IMR-90 (cell line): ENCODE data around the gene DDA1. TPM values are rescaled to one million over a fixed set of nuclear protein-coding genes. Genes with fewer than 3 reads are reported as not detected.

ENCODE experiments used
- ATAC-seq: fragments of 200-7000 bp; cut with Tn5 transposase; 2 replicates; pipeline ENCODE4 v1.9.1; 2020; ENCODE audit warnings: low read depth, mild to moderate bottlenecking, moderate library complexity
- BruUV-seq: library from RNA; stranded (reverse); fragments of 400-500 nt; replicated peaks from 2 replicates; lab custom pipeline; 2021; lab: Mats Ljungman, UMichigan
- CTCF ChIA-PET: fragments of 300-600 bp; formaldehyde crosslinking; extraction: SDS; loops from one replicate; lab custom pipeline; 2021; ENCODE audit warnings: antibody characterized with exemption; lab: Yijun Ruan, JAX
- POLR2A ChIA-PET: fragments of 300-600 bp; sonication (Branson Sonifier 250); formaldehyde crosslinking; loops from one replicate; lab custom pipeline; 2022; ENCODE audit warnings: antibody characterized with exemption; ENCODE audit not compliant: unreplicated experiment; lab: Charles Lee
- DNase-seq: peaks from one replicate; pipeline ENCODE4 v3.0.0; 2013
- H2AFZ ChIP-seq: replicated peaks from 2 replicates; pipeline ENCODE3; 2013; ENCODE audit warnings: low read length, mild to moderate bottlenecking; ENCODE audit not compliant: poor library complexity
- H2AK5ac ChIP-seq: 2 replicates; pipeline ENCODE4 v1.6.1; 2013; ENCODE audit warnings: low read depth, low read length, inconsistent platforms
- H2AK9ac ChIP-seq: replicated peaks from 2 replicates; pipeline ENCODE3; 2013; ENCODE audit warnings: mild to moderate bottlenecking, low read depth, low read length, moderate library complexity; ENCODE audit not compliant: poor library complexity
- H2BK120ac ChIP-seq: 2 replicates; pipeline ENCODE4 v1.6.1; 2013; ENCODE audit warnings: low read depth, low read length, inconsistent platforms
- H2BK15ac ChIP-seq: 3 replicates; pipeline ENCODE4 v1.6.1; 2013; ENCODE audit warnings: low read depth, low read length, inconsistent platforms
- H2BK20ac ChIP-seq: 2 replicates; pipeline ENCODE4 v1.6.1; 2013; ENCODE audit warnings: low read depth, mild to moderate bottlenecking, inconsistent platforms, low read length, moderate library complexity
- H2BK5ac ChIP-seq: 2 replicates; pipeline ENCODE4 v1.6.1; 2013; ENCODE audit warnings: mild to moderate bottlenecking, low read depth, low read length, inconsistent platforms; ENCODE audit not compliant: poor library complexity, severe bottlenecking
- H3K14ac ChIP-seq: replicated peaks from 2 replicates; pipeline ENCODE4 v1.6.1; 2013; ENCODE audit warnings: low read depth, low read length, inconsistent platforms
- H3K18ac ChIP-seq: 2 replicates; pipeline ENCODE4 v1.6.1; 2013; ENCODE audit warnings: low read depth, low read length, control low read depth
- H3K23ac ChIP-seq: 2 replicates; pipeline ENCODE4 v1.6.1; 2013; ENCODE audit warnings: low read depth, low read length, inconsistent platforms
- H3K27ac ChIP-seq: 2 replicates; pipeline ENCODE4 v1.5.1; 2013; ENCODE audit warnings: mild to moderate bottlenecking, control low read depth, low read length; ENCODE audit not compliant: insufficient read depth
- H3K27me3 ChIP-seq: 2 replicates; pipeline ENCODE4 v1.6.1; 2013; ENCODE audit warnings: low read length; ENCODE audit not compliant: control insufficient read depth, insufficient read depth
- H3K36me3 ChIP-seq: 2 replicates; pipeline ENCODE4 v1.6.1; 2013; ENCODE audit warnings: low read length, mixed read lengths; ENCODE audit not compliant: control insufficient read depth, insufficient read depth
- H3K4ac ChIP-seq: 2 replicates; pipeline ENCODE4 v1.6.1; 2013; ENCODE audit warnings: low read depth, low read length, inconsistent platforms
- H3K4me1 ChIP-seq: 2 replicates; pipeline ENCODE4 v1.6.1; 2013; ENCODE audit warnings: low read length, mixed read lengths; ENCODE audit not compliant: control insufficient read depth, insufficient read depth
- H3K4me2 ChIP-seq: 2 replicates; pipeline ENCODE4 v1.6.1; 2013; ENCODE audit warnings: low read depth, mild to moderate bottlenecking, control low read depth, low read length, moderate library complexity
- H3K4me3 ChIP-seq: 2 replicates; pipeline ENCODE4 v1.5.1; 2013; ENCODE audit warnings: low read depth, mild to moderate bottlenecking, control low read depth, low read length, moderate library complexity; ENCODE audit not compliant: insufficient read depth
- H3K56ac ChIP-seq: 2 replicates; pipeline ENCODE4 v1.6.1; 2013; ENCODE audit warnings: low read length, inconsistent platforms; ENCODE audit not compliant: insufficient read depth; ENCODE audit errors: extremely low read depth
- H3K79me1 ChIP-seq, 2 experiments: 2 replicates each; pipeline ENCODE4 v1.6.1; 2013; ENCODE audit warnings: low read length in 2 of 2, inconsistent platforms in 1 of 2, low read depth in 1 of 2
- H3K9ac ChIP-seq: 2 replicates; pipeline ENCODE4 v1.6.1; 2013; ENCODE audit warnings: low read depth, low read length, control low read depth
- H3K9me1 ChIP-seq: 2 replicates; pipeline ENCODE4 v1.6.1; 2013; ENCODE audit warnings: low read length, inconsistent platforms; ENCODE audit not compliant: insufficient read depth
- H3K9me3 ChIP-seq: 2 replicates; pipeline ENCODE4 v1.6.1; 2013; ENCODE audit warnings: low read length; ENCODE audit not compliant: control insufficient read depth, insufficient read depth
- H4K20me1 ChIP-seq: 2 replicates; pipeline ENCODE4 v1.6.1; 2013; ENCODE audit warnings: low read length, inconsistent platforms; ENCODE audit not compliant: insufficient read depth
- H4K5ac ChIP-seq: 2 replicates; pipeline ENCODE4 v1.6.1; 2013; ENCODE audit warnings: mild to moderate bottlenecking, low read depth, low read length, control low read depth
- H4K8ac ChIP-seq, 2 experiments: 2 replicates each; pipeline ENCODE4 v1.6.1; 2013; ENCODE audit warnings: low read depth in 2 of 2, low read length in 2 of 2, control low read depth in 1 of 2, inconsistent platforms in 1 of 2
- H4K91ac ChIP-seq: 2 replicates; pipeline ENCODE4 v1.6.1; 2013; ENCODE audit warnings: low read depth, low read length, inconsistent platforms; ENCODE audit not compliant: insufficient read depth
- BHLHE40 ChIP-seq: fragments of 150-350 bp; IDR thresholded peaks from 2 replicates; pipeline ENCODE4 v1.6.1; 2016; ENCODE audit warnings: mild to moderate bottlenecking, low read depth, low read length
- CHD1 ChIP-seq: IDR thresholded peaks from 2 replicates; pipeline ENCODE4 v1.6.1; 2012; ENCODE audit warnings: low read depth, low read length, improper control_type of control experiment
- MAZ ChIP-seq: IDR thresholded peaks from 2 replicates; pipeline ENCODE4 v1.6.1; 2012; ENCODE audit warnings: low read depth, mild to moderate bottlenecking, low read length, improper control_type of control experiment, moderate library complexity, borderline replicate concordance
- MXI1 ChIP-seq: IDR thresholded peaks from 2 replicates; pipeline ENCODE4 v1.6.1; 2012; ENCODE audit warnings: low read depth, mild to moderate bottlenecking, low read length, moderate library complexity, borderline replicate concordance
- NFE2L2 ChIP-seq: fragments of 150-350 bp; IDR thresholded peaks from 2 replicates; pipeline ENCODE4 v1.6.1; 2016; ENCODE audit warnings: low read depth, mild to moderate bottlenecking, low read length
- POLR2A ChIP-seq: IDR thresholded peaks from 2 replicates; pipeline ENCODE4 v1.6.1; 2012; ENCODE audit warnings: mild to moderate bottlenecking, low read depth, low read length
- RFX5 ChIP-seq: IDR thresholded peaks from 2 replicates; pipeline ENCODE4 v1.8.0; 2012; ENCODE audit warnings: low read depth, mild to moderate bottlenecking, low read length, moderate library complexity
- WGBS, 2 experiments: methylation state at CpG; one replicate each; pipeline versions ENCODE4 v1.1.5 to v1.1.7; 2013; ENCODE audit warnings: missing lambda C conversion rate in 2 of 2; ENCODE audit not compliant: insufficient read length in 1 of 2; ENCODE audit errors: extremely low coverage in 2 of 2; 5-methylcytosine and 5-hydroxymethylcytosine counted together
- dilution Hi-C: fragments of 300-500 bp; cut with HindIII; formaldehyde crosslinking; loops from one replicate; pipeline ENCODE4 v1.14.3; 2018; ENCODE audit warnings: low sequenced_read_pairs; ENCODE audit not compliant: unreplicated experiment
- in situ Hi-C: fragments of 300-500 bp; cut with MboI; formaldehyde crosslinking; loops from 3 replicates; pipeline ENCODE4 v1.14.3; 2019; ENCODE audit warnings: low sequenced_read_pairs, inconsistent platforms, mixed read lengths
- intact Hi-C: fragments of 100-400 bp; cut with micrococcal nuclease; formaldehyde crosslinking; loops from 2 replicates; pipeline ENCODE4 v1.10.0; 2022
- polyA plus RNA-seq, 3 experiments: library from polyadenylated mRNA; depleted of rRNA; stranded (reverse); fragments of >200 nt; gene quantifications; 2 replicates each; pipeline ENCODE4 v1.2.3, GENCODE V29; 2012; ENCODE audit warnings: low replicate concordance in 1 of 3
- total RNA-seq: library from RNA; depleted of rRNA; stranded (reverse); fragments of >200 nt; gene quantifications from 2 replicates; pipeline ENCODE4 v1.2.3, GENCODE V29; 2012
- TF ChIP-seq, protein P1 (sequence below): conservative IDR thresholded peaks from 2 replicates; pipeline ENCODE4 v1.5.1; 2012; ENCODE audit warnings: mild to moderate bottlenecking, low read depth, low read length, improper control_type of control experiment
- TF ChIP-seq, protein P2 (sequence below): fragments of 150-350 bp; IDR thresholded peaks from 2 replicates; pipeline ENCODE4 v1.6.1; 2017; ENCODE audit warnings: mild to moderate bottlenecking, antibody characterized with exemption, low read length, low read depth
- TF ChIP-seq, protein P3 (sequence below): fragments of 150-350 bp; IDR thresholded peaks from 2 replicates; pipeline ENCODE4 v1.6.1; 2016; ENCODE audit warnings: low read depth, mild to moderate bottlenecking, low read length, moderate library complexity, borderline replicate concordance

DDA1 gene
- total and polyA plus RNA-seq, 2 of the 4 experiments (the other 2 are of a cell fraction), result 33.7 to 87.2 TPM

DNA sequence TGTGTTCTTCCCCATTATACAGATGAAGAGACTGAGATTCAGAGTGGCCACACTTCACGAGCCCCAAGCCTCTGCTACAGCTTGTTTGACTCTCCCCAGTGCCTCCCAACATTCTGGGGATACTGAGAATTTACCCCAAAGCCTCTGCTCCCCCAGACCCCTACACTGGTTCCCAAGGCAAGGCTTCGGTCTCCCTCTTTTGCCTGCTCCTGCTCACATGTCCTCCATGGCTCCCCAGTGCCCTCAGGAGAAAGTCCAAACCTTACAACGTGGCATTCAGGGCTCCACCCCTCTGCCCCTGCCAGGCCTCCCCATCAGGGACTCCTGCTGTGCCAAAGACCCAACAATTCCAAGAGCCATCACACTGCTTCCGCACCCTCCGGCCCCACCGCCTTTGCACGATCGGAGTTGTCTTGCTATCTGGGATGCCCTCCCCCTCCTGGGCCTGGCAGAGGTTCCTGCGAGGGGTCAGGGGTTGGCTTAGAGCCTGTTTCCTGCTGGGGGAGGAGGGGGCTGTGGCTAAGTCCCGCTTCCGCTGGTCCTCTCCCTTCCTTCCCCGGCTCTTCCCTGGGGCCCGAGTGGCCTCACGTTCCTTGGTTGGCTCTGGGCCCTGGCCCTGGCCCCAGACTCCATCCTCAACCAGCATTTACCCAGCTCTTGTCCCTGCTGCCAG lies 43.4 kb downstream of the DDA1 start:
- Histone ChIP-seq H4K8ac (no peak overlapping the region), H2AK9ac (no peak overlapping the region), H3K18ac (no peak overlapping the region), H2BK120ac (no peak overlapping the region), H3K9me3 (no peaks in the 10 kb centered on the region), H3K9me1 (no peaks in the 10 kb centered on the region), H3K4me1 (0 out of 2 replicates have a peak, but pooled peaks cover 2% of the 10 kb centered on the region), H2AK5ac (no peak overlapping the region), H4K20me1 (no peaks in the 10 kb centered on the region; the same call in 1 of the 2 replicates), H4K91ac (no peak overlapping the region), H3K27me3 (peaks cover 8% of the 10 kb centered on the region; the same call in 1 of the 2 replicates), H3K79me1 (no peaks in the 10 kb centered on the region), H3K4me3 (no peak overlapping the region), H4K5ac (no peak overlapping the region), H3K4me2 (no peak overlapping the region), H3K4ac (no peak overlapping the region), H2BK15ac (no peak overlapping the region), H2BK5ac (no peak overlapping the region), H3K56ac (no peak overlapping the region), H3K23ac (no peak overlapping the region), H3K27ac (no peak overlapping the region), H2BK20ac (no peak overlapping the region), H3K14ac (no peak overlapping the region), H3K36me3 (no peaks in the 10 kb centered on the region), H3K9ac (no peak overlapping the region), H2AFZ (peak overlapping the region; percentile 34)
- POLR2A ChIA-PET, result no interaction called here
- DNase-seq, result no peak
- CTCF ChIA-PET, result no interaction called here
- no peak for ATAC-seq
- dilution Hi-C loops, result no loop called here
- WGBS, 2 experiments, result 74% methylated on average over 2 of the region's 14 CpGs; no CpG with 5 or more reads in 1 of the 2 experiments
- BruUV-seq, result no TSS peak
- TF ChIP-seq MXI1 (no peak), BHLHE40 (no peak), POLR2A (no peak), NFE2L2 (no peak), CHD1 (no peak), MAZ (no peak), RFX5 (no peak)
- TF ChIP-seq, protein P1, sequence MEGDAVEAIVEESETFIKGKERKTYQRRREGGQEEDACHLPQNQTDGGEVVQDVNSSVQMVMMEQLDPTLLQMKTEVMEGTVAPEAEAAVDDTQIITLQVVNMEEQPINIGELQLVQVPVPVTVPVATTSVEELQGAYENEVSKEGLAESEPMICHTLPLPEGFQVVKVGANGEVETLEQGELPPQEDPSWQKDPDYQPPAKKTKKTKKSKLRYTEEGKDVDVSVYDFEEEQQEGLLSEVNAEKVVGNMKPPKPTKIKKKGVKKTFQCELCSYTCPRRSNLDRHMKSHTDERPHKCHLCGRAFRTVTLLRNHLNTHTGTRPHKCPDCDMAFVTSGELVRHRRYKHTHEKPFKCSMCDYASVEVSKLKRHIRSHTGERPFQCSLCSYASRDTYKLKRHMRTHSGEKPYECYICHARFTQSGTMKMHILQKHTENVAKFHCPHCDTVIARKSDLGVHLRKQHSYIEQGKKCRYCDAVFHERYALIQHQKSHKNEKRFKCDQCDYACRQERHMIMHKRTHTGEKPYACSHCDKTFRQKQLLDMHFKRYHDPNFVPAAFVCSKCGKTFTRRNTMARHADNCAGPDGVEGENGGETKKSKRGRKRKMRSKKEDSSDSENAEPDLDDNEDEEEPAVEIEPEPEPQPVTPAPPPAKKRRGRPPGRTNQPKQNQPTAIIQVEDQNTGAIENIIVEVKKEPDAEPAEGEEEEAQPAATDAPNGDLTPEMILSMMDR, result no peak
- TF ChIP-seq, protein P2, sequence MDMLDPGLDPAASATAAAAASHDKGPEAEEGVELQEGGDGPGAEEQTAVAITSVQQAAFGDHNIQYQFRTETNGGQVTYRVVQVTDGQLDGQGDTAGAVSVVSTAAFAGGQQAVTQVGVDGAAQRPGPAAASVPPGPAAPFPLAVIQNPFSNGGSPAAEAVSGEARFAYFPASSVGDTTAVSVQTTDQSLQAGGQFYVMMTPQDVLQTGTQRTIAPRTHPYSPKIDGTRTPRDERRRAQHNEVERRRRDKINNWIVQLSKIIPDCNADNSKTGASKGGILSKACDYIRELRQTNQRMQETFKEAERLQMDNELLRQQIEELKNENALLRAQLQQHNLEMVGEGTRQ, result no peak
- TF ChIP-seq, protein P3, sequence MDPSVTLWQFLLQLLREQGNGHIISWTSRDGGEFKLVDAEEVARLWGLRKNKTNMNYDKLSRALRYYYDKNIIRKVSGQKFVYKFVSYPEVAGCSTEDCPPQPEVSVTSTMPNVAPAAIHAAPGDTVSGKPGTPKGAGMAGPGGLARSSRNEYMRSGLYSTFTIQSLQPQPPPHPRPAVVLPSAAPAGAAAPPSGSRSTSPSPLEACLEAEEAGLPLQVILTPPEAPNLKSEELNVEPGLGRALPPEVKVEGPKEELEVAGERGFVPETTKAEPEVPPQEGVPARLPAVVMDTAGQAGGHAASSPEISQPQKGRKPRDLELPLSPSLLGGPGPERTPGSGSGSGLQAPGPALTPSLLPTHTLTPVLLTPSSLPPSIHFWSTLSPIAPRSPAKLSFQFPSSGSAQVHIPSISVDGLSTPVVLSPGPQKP, result no peak
- in situ Hi-C loops, result no loop called here
- intact Hi-C loops, result no loop called here
